Measurements from ENCODE around the gene NELFB. TPM values are rescaled to one million over a fixed set of nuclear protein-coding genes. Genes with fewer than 3 reads are reported as not detected.

NELFB gene
- total and polyA plus RNA-seq, 9 of the 15 experiments (the other 6 are each of a cell fraction or from before 2014, with no cell fraction given): 0.24 to 84.0 (median 29.7) TPM

DNA sequence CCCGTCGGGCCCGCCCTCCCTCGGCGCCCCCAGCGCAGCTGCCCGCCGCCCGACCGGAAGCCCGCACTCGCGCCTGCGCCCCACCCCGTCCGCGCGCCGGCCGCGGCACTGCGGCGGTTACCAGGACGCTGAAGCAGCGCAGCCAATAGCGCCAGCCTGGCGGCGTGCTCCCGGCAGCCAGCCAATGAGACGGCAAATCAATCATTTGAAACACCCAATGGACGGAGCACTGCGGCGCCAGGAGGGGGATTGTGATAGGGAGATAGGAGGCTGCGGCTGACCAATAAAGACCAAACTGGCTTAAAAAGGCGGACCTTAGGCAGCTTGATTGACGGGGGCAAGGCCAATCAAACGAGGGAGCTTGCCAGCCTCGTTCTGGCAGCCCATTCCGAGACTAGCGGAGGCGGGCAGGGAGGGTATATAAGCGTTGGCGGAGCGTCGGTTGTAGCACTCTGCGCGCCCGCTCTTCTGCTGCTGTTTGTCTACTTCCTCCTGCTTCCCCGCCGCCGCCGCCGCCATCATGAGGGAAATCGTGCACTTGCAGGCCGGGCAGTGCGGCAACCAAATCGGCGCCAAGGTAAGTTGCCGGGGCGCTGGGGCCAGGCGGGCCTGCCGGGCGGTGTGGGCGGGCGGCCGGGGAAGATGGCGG is 14.2 kb upstream of the NELFB start, which contains the start of gene TUBB4B (continued):
- TF ChIP-seq BCLAF1 (IDR thresholded peaks at IDR 0.05; ENCODE audit: borderline replicate concordance in 1 of 2, control insufficient read depth in 1 of 2, low read depth in 2 of 2, low read length in 1 of 2): peak in 1 of 2 experiments; percentile 8; a peak in 1 of 4 replicates
- TF ChIP-seq CREB3 (tag; conservative IDR thresholded peaks at IDR 0.05; ENCODE audit: low read depth): no peak
- no peak for TF ChIP-seq PHTF2 (CRISPR knock-in tag; IDR thresholded peaks at IDR 0.05)
- TF ChIP-seq ZNF589 (CRISPR knock-in tag; IDR thresholded peaks at IDR 0.05; ENCODE audit: low read depth): no peak
- TF ChIP-seq NCOA6 (IDR thresholded peaks at IDR 0.05): no peak
- peak; percentile 92 for TF ChIP-seq SMAD1 (IDR thresholded peaks at IDR 0.05; ENCODE audit: low read depth, low read length, partially characterized antibody)
- no peak; the same call in none of the 2 replicates for TF ChIP-seq EP300 (IDR thresholded peaks at IDR 0.05; ENCODE audit: low read length)
- no peak for TF ChIP-seq SLC30A9 (CRISPR knock-in tag; IDR thresholded peaks at IDR 0.05)
- peak; percentile 57; the same call in 1 of the 2 replicates for TF ChIP-seq KLF13 (tag; IDR thresholded peaks at IDR 0.05; ENCODE audit: borderline replicate concordance, low read depth)
- TF ChIP-seq TRIM28 (IDR thresholded peaks at IDR 0.05): no peak
- peak; percentile 69 for TF ChIP-seq CCNT2 (IDR thresholded peaks at IDR 0.05; ENCODE audit: borderline replicate concordance, extremely low read depth, insufficient read length, low read depth, low read length)
- TF ChIP-seq, protein P1, sequence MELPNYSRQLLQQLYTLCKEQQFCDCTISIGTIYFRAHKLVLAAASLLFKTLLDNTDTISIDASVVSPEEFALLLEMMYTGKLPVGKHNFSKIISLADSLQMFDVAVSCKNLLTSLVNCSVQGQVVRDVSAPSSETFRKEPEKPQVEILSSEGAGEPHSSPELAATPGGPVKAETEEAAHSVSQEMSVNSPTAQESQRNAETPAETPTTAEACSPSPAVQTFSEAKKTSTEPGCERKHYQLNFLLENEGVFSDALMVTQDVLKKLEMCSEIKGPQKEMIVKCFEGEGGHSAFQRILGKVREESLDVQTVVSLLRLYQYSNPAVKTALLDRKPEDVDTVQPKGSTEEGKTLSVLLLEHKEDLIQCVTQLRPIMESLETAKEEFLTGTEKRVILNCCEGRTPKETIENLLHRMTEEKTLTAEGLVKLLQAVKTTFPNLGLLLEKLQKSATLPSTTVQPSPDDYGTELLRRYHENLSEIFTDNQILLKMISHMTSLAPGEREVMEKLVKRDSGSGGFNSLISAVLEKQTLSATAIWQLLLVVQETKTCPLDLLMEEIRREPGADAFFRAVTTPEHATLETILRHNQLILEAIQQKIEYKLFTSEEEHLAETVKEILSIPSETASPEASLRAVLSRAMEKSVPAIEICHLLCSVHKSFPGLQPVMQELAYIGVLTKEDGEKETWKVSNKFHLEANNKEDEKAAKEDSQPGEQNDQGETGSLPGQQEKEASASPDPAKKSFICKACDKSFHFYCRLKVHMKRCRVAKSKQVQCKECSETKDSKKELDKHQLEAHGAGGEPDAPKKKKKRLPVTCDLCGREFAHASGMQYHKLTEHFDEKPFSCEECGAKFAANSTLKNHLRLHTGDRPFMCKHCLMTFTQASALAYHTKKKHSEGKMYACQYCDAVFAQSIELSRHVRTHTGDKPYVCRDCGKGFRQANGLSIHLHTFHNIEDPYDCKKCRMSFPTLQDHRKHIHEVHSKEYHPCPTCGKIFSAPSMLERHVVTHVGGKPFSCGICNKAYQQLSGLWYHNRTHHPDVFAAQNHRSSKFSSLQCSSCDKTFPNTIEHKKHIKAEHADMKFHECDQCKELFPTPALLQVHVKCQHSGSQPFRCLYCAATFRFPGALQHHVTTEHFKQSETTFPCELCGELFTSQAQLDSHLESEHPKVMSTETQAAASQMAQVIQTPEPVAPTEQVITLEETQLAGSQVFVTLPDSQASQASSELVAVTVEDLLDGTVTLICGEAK (IDR thresholded peaks at IDR 0.05): peak; percentile 69; the same call in 1 of the 2 replicates
- TF ChIP-seq, protein P1 (CRISPR knock-in tag; IDR thresholded peaks at IDR 0.05): no peak
- TF ChIP-seq STAG1 (CRISPR knock-in tag; IDR thresholded peaks at IDR 0.05; ENCODE audit: borderline replicate concordance): 0 out of 2 replicates have a peak, but pooled peaks have one; percentile 19
